Mesendoderm (in vitro differentiated cells): ENCODE results near the gene CFAP126.

Experiments used
- DNase-seq: peaks from one replicate; pipeline ENCODE4 v3.0.0; 2013
- H2AK5ac ChIP-seq: 2 replicates; pipeline ENCODE4 v1.6.1; 2013; ENCODE audit warnings: low read length, inconsistent platforms
- H2BK120ac ChIP-seq: 2 replicates; pipeline ENCODE4 v1.6.1; 2013; ENCODE audit warnings: low read depth, mild to moderate bottlenecking, low read length, moderate library complexity, mixed read lengths
- H2BK15ac ChIP-seq: replicated peaks from 2 replicates; pipeline ENCODE4 v1.6.1; 2013; ENCODE audit warnings: low read depth, mild to moderate bottlenecking, moderate library complexity
- H2BK5ac ChIP-seq: 2 replicates; pipeline ENCODE4 v1.6.1; 2013; ENCODE audit warnings: low read length, inconsistent platforms
- H3K18ac ChIP-seq: 2 replicates; pipeline ENCODE4 v1.6.1; 2013; ENCODE audit warnings: mild to moderate bottlenecking, low read length, mixed read lengths
- H3K23ac ChIP-seq: one replicate; pipeline ENCODE4 v1.6.1; 2013; ENCODE audit warnings: low read length
- H3K27ac ChIP-seq: 2 replicates; pipeline ENCODE4 v1.5.1; 2013; ENCODE audit warnings: low read depth, mild to moderate bottlenecking, inconsistent platforms, low read length, moderate library complexity
- H3K27me3 ChIP-seq: 2 replicates; pipeline ENCODE4 v1.6.1; 2013; ENCODE audit warnings: low read length, control low read depth, mild to moderate bottlenecking, inconsistent platforms; ENCODE audit not compliant: insufficient read depth, poor library complexity
- H3K36me3 ChIP-seq: 2 replicates; pipeline ENCODE4 v1.6.1; 2013; ENCODE audit warnings: low read length, inconsistent platforms; ENCODE audit not compliant: control insufficient read depth, insufficient read depth
- H3K4ac ChIP-seq: one replicate; pipeline ENCODE4 v1.6.1; 2013; ENCODE audit warnings: low read depth, mild to moderate bottlenecking, low read length, moderate library complexity
- H3K4me1 ChIP-seq: 2 replicates; pipeline ENCODE4 v1.6.1; 2013; ENCODE audit warnings: low read depth, low read length, inconsistent platforms; ENCODE audit not compliant: control insufficient read depth
- H3K4me2 ChIP-seq: 2 replicates; pipeline ENCODE4 v1.6.1; 2013; ENCODE audit warnings: low read length
- H3K4me3 ChIP-seq: 2 replicates; pipeline ENCODE4 v1.5.1; 2013; ENCODE audit warnings: mild to moderate bottlenecking, low read length
- H3K56ac ChIP-seq: one replicate; pipeline ENCODE4 v1.6.1; 2013; ENCODE audit warnings: low read length
- H3K79me1 ChIP-seq: 2 replicates; pipeline ENCODE4 v1.6.1; 2013; ENCODE audit warnings: low read length, inconsistent platforms
- H3K79me2 ChIP-seq: 2 replicates; pipeline ENCODE4 v1.6.1; 2013; ENCODE audit warnings: mild to moderate bottlenecking, low read length; ENCODE audit not compliant: control insufficient read depth, insufficient read depth
- H3K9ac ChIP-seq: 2 replicates; pipeline ENCODE4 v1.6.1; 2013; ENCODE audit warnings: low read length, inconsistent platforms
- H4K5ac ChIP-seq: one replicate; pipeline ENCODE4 v1.6.1; 2013; ENCODE audit warnings: low read length
- H4K8ac ChIP-seq: one replicate; pipeline ENCODE4 v1.6.1; 2013; ENCODE audit warnings: low read depth, mild to moderate bottlenecking, control low read depth, low read length, moderate library complexity
- WGBS: extraction: QIAGEN DNeasy Blood & Tissue Kit; methylation state at CpG from one replicate; pipeline ENCODE4 v1.1.7; 2013; ENCODE audit warnings: low lambda C conversion rate, missing lambda C conversion rate; ENCODE audit not compliant: insufficient coverage; ENCODE audit errors: extremely low coverage; 5-methylcytosine and 5-hydroxymethylcytosine counted together

Gene CFAP126

DNA sequence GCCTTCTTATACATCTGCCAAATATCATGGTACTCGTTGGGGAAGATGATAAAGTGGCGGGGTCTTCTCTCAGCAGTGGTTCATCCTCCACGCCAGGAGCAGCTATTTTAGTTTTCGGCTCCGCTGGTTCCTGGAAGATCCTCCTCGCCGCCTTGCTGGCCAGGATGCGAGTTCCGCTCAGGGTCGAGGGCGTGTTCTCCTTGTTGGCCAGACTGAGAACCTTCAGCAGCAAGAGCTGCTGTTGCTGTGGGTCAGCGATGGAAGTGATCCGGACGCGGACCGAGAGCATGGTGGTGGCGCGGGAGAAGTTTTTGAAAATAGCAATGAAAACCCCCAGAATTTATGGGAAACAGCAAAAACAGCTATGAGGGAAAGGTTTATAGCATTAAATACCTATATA lies 11.4 kb upstream of the CFAP126 start:
- H3K56ac ChIP-seq, result no peak overlapping the region
- no peak overlapping the region for H4K5ac ChIP-seq
- H3K9ac ChIP-seq, result no peak overlapping the region
- whole genome bisulfite sequencing, result no CpG with 5 or more reads among the region's 18 CpGs
- H3K79me2 ChIP-seq, result no peaks in the 10 kb centered on the region
- no peak overlapping the region for H3K27ac ChIP-seq
- H3K4me3 ChIP-seq, result no peak overlapping the region
- H3K18ac ChIP-seq, result no peak overlapping the region
- H3K27me3 ChIP-seq, result no peaks in the 10 kb centered on the region
- no peak overlapping the region for H2BK15ac ChIP-seq
- no peaks in the 10 kb centered on the region for H3K79me1 ChIP-seq
- no peak overlapping the region for H2BK5ac ChIP-seq
- H3K4me1 ChIP-seq, result no peaks in the 10 kb centered on the region
- H3K4ac ChIP-seq, result no peak overlapping the region
- H2AK5ac ChIP-seq, result no peak overlapping the region
- H4K8ac ChIP-seq, result no peak overlapping the region
- no peak overlapping the region for H3K23ac ChIP-seq
- H2BK120ac ChIP-seq, result no peak overlapping the region
- no peak overlapping the region for H3K4me2 ChIP-seq
- no peaks in the 10 kb centered on the region for H3K36me3 ChIP-seq
- DNase-seq, result no peak

DNA sequence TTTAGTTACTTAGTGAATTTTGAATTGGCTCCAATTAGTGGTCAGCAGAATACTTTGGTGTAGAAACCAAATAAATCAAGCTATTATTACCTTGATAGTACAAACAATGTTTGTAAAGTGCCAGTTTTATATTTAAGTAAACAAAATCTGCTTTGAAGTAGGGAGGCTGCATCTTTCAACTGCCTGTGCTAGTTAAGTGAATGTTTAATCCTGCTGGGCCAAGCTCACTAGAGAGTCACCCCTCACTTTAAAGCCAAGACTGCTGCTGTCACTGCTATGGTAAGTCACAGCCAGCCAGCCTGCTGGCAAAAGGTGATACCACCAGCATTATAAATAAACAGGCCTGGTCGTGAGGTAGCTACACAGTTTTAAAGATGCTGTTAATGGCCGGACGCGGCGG lies 10.3 kb upstream of the CFAP126 start:
- Histone ChIP-seq H3K27me3 (no peaks in the 10 kb centered on the region), H2BK120ac (no peak overlapping the region), H2BK5ac (no peak overlapping the region), H4K8ac (no peak overlapping the region), H3K79me1 (no peaks in the 10 kb centered on the region), H3K4me1 (no peaks in the 10 kb centered on the region), H3K18ac (no peak overlapping the region), H3K79me2 (no peaks in the 10 kb centered on the region), H3K4me2 (no peak overlapping the region), H2AK5ac (no peak overlapping the region), H4K5ac (no peak overlapping the region), H3K27ac (no peak overlapping the region), H3K9ac (no peak overlapping the region), H3K23ac (no peak overlapping the region), H3K4ac (no peak overlapping the region), H3K56ac (no peak overlapping the region), H3K36me3 (no peaks in the 10 kb centered on the region), H2BK15ac (no peak overlapping the region), H3K4me3 (no peak overlapping the region)
- no CpG with 5 or more reads among the region's 5 CpGs for WGBS
- DNase-seq, result no peak

DNA sequence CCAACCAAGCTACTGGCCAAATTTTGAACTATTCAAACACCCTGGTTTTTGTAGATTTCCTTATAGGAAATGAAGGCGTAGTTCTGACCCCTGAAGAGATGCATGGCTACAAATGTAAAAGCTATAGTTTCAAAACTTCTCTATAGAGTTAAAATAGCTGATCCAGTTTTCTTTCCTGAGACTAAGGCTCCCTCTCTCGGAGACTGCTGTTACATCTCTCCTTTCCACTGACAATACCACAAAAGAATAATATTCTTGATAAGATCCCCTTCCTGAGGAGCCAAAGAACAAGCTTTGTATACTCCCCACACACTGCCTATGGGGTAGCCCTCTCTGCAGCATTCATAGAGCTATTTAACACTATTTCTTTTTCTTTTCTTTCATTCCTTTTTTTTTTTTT lies 6.7 kb upstream of the CFAP126 start:
- Histone ChIP-seq H3K18ac (no peak overlapping the region), H3K4me1 (no peaks in the 10 kb centered on the region), H4K5ac (no peak overlapping the region), H2BK120ac (no peak overlapping the region), H3K4ac (no peak overlapping the region), H3K79me1 (no peaks in the 10 kb centered on the region), H3K79me2 (no peaks in the 10 kb centered on the region), H2AK5ac (no peak overlapping the region), H3K4me3 (no peak overlapping the region), H2BK15ac (no peak overlapping the region), H3K27me3 (no peaks in the 10 kb centered on the region), H3K27ac (no peak overlapping the region), H3K4me2 (no peak overlapping the region), H3K36me3 (no peaks in the 10 kb centered on the region), H3K56ac (no peak overlapping the region), H2BK5ac (no peak overlapping the region), H3K23ac (no peak overlapping the region), H4K8ac (peak overlapping the region; percentile 39), H3K9ac (no peak overlapping the region)
- no CpG with 5 or more reads among the region's 2 CpGs for WGBS
- DNase-seq, result no peak

DNA sequence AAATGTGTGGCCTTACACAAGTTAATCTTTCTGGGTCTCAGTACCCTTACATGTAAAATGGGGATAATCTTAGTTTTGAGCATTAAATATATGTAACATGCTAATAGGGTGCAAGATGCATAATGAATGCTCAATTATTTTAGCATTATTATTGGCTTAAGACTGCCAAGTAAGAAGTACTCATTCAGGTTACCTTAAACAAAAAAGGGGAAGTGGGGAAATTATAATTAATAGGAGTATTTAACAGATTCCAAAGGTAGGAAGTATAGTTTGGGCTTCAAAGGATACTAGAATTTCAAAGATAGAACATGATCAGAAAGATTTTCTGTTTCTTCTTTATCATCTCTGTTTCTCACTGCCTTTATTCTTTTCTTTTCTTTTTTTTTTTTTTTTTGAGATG lies 5.8 kb upstream of the CFAP126 start:
- Histone ChIP-seq H3K4me1 (no peaks in the 10 kb centered on the region), H4K5ac (no peak overlapping the region), H3K23ac (no peak overlapping the region), H3K4me2 (no peak overlapping the region), H3K27ac (no peak overlapping the region), H3K4me3 (no peak overlapping the region), H3K4ac (no peak overlapping the region), H2BK5ac (no peak overlapping the region), H3K9ac (no peak overlapping the region), H3K79me2 (no peaks in the 10 kb centered on the region), H2BK120ac (no peak overlapping the region), H3K56ac (no peak overlapping the region), H3K18ac (no peak overlapping the region), H3K27me3 (no peaks in the 10 kb centered on the region), H3K36me3 (no peaks in the 10 kb centered on the region), H3K79me1 (no peaks in the 10 kb centered on the region), H2BK15ac (no peak overlapping the region), H4K8ac (no peak overlapping the region), H2AK5ac (no peak overlapping the region)
- no peak for DNase-seq

DNA sequence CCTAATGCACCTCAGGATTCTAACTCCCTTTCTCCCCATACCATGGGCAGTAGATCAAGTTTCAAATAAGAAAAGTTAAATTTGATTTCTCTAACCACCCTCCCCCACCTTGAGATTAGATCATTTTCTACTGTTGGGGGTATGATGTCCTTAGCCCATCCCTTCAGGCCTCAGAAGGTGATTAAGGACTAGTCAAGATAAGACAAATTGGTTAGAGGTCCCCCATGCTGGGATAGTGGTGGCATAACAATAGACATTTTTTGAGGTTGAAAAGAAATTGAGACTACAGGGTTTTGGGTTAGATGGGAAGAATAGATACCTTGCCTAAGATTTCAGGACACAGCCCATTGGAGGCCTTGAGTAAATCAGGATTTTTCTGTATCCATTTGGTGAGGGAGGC lies 2.5 kb downstream of the CFAP126 start:
- H4K5ac ChIP-seq, result no peak overlapping the region
- H3K23ac ChIP-seq, result no peak overlapping the region
- H2BK120ac ChIP-seq, result no peak overlapping the region
- no peak overlapping the region for H3K4me3 ChIP-seq
- H3K79me1 ChIP-seq, result no peaks in the 10 kb centered on the region
- no peaks in the 10 kb centered on the region for H3K79me2 ChIP-seq
- H3K4me1 ChIP-seq, result peaks cover 13% of the 10 kb centered on the region
- H3K9ac ChIP-seq, result no peak overlapping the region
- H3K56ac ChIP-seq, result no peak overlapping the region
- no peak overlapping the region for H2BK5ac ChIP-seq
- H2BK15ac ChIP-seq, result no peak overlapping the region
- H3K4me2 ChIP-seq, result no peak overlapping the region
- peak; percentile 79 for DNase-seq
- H3K36me3 ChIP-seq, result no peaks in the 10 kb centered on the region
- H4K8ac ChIP-seq, result no peak overlapping the region
- H3K4ac ChIP-seq, result no peak overlapping the region
- H2AK5ac ChIP-seq, result no peak overlapping the region
- H3K18ac ChIP-seq, result no peak overlapping the region
- H3K27ac ChIP-seq, result peak overlapping the region; percentile 52
- no peaks in the 10 kb centered on the region for H3K27me3 ChIP-seq

DNA sequence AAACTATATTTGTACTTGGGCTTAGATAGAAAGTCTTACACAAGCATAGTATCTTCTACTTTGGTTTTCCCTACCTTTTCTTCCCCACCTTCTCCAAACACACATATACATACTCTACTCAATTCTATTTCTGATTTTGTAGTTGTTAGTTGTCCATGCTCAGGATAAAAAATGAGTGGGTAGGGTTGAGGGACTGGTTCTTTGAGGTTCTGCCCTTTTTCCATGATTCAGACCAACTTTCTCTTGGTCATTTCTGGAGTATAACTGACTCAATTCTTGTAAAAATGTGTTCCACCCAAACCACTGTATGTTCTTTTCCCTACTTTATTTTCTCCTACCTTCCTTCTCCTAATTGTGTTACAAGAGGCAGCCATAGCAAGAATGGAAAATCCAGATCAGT lies 3.3 kb downstream of the CFAP126 start:
- no peak overlapping the region for H2BK5ac ChIP-seq
- no peak overlapping the region for H3K27ac ChIP-seq
- H3K18ac ChIP-seq, result no peak overlapping the region
- no peak overlapping the region for H2BK15ac ChIP-seq
- H4K8ac ChIP-seq, result no peak overlapping the region
- H3K56ac ChIP-seq, result no peak overlapping the region
- H3K36me3 ChIP-seq, result no peaks in the 10 kb centered on the region
- H2BK120ac ChIP-seq, result no peak overlapping the region
- no peak overlapping the region for H3K9ac ChIP-seq
- no peak overlapping the region for H4K5ac ChIP-seq
- H3K4ac ChIP-seq, result no peak overlapping the region
- DNase-seq, result no peak
- H3K23ac ChIP-seq, result no peak overlapping the region
- H3K4me2 ChIP-seq, result no peak overlapping the region
- no peak overlapping the region for H3K4me3 ChIP-seq
- H3K79me2 ChIP-seq, result no peaks in the 10 kb centered on the region
- H2AK5ac ChIP-seq, result no peak overlapping the region
- peaks cover 2% of the 10 kb centered on the region for H3K79me1 ChIP-seq
- peaks cover 13% of the 10 kb centered on the region for H3K4me1 ChIP-seq
- no peaks in the 10 kb centered on the region for H3K27me3 ChIP-seq
